Measurements from ENCODE around the gene TMEM220.

Gene TMEM220

DNA sequence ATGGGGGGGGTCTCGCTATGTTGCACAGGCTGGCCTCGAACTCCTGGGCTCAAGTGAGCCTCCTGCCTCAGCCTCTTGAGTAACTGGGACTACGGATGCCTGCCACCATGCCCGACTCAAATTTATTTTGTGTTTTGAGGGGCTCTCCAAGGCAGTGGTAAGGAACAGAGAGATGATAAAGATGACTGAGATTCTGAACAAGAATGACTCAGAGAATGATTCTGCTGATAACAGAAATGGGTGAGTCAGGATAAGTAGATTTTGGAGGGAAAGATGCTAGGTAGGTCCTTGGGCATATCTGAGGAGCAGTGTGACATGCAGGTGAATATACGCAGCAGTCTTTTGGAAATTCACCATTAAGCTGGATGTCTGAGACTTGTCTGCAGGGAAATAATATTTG is 2.6 kb downstream of the TMEM220 start:
- ChIA-PET POLR2A (no interaction called here), CTCF (interaction anchor here (1.2 to 2.4 kb wide), 2 partner anchors 9 to 44 kb away, joined by 3 to 11 read pairs; no protein-coding TSS in a partner anchor)
- DNase-seq (ENCODE audit: low read depth, low spot score), result no peak
- no peak overlapping the region for H3K4me3 ChIP-seq (ENCODE audit: low read depth, low read length)
- TF ChIP-seq, protein P1, sequence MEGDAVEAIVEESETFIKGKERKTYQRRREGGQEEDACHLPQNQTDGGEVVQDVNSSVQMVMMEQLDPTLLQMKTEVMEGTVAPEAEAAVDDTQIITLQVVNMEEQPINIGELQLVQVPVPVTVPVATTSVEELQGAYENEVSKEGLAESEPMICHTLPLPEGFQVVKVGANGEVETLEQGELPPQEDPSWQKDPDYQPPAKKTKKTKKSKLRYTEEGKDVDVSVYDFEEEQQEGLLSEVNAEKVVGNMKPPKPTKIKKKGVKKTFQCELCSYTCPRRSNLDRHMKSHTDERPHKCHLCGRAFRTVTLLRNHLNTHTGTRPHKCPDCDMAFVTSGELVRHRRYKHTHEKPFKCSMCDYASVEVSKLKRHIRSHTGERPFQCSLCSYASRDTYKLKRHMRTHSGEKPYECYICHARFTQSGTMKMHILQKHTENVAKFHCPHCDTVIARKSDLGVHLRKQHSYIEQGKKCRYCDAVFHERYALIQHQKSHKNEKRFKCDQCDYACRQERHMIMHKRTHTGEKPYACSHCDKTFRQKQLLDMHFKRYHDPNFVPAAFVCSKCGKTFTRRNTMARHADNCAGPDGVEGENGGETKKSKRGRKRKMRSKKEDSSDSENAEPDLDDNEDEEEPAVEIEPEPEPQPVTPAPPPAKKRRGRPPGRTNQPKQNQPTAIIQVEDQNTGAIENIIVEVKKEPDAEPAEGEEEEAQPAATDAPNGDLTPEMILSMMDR (IDR thresholded peaks at IDR 0.05; ENCODE audit: insufficient read depth, low read length, missing control alignments), result no peak

DNA sequence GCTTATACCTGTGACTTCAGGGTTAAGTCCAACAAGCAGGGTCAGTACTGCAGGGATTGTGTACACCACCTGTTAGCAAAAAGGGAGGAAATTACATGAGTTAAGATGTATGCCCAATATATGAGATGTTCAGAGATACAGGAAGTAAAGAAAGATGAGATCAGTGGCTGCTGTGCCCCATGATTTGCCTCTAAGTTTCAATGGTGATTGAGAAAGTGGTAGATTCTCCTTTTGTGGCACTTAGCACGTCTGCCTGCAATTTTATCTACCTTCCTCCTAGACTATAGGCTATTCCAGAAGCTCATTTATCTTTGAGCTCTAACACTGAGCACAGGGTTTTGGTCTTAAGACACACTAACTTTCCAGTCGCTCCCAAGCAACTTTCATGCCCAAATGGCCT is 3.6 kb downstream of the TMEM220 start:
- TF ChIP-seq, protein P1 (IDR thresholded peaks at IDR 0.05; ENCODE audit: insufficient read depth, low read length, missing control alignments), result no peak
- H3K4me3 ChIP-seq (ENCODE audit: low read depth, low read length), result no peak overlapping the region
- no peak for DNase-seq (ENCODE audit: low read depth, low spot score)
- ChIA-PET CTCF (interaction anchor here (1.0 to 2.4 kb wide), 3 partner anchors 10 to 43 kb away, joined by 3 to 11 read pairs (median 3); no protein-coding TSS in a partner anchor), POLR2A (no interaction called here)

DNA sequence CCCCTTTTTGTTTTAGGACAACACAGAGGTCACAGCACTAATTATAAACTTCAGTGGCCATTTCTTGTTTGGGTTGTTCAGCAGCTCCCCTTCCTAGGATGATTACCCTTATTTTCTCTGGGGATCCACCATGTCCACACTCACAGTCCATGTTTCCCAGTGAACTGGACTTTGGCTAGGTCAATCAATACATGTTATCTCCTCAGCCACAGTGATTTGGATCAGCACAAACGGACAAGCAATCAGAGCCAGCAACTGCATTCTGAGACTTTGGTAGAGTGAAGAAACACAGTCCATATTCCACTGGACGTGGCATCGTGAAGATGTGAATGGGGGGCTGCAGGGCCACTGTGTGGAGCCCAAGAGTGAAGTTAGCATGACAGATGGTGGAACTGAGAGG is 4.6 kb downstream of the TMEM220 start:
- TF ChIP-seq, protein P1 (IDR thresholded peaks at IDR 0.05; ENCODE audit: insufficient read depth, low read length, missing control alignments), result no peak
- CTCF ChIA-PET, result interaction anchor here (1.0 kb wide), 1 partner anchor 12 kb away, joined by 3 read pairs; no protein-coding TSS in a partner anchor
- POLR2A ChIA-PET, result no interaction called here
- no peak overlapping the region for H3K4me3 ChIP-seq (ENCODE audit: low read depth, low read length)
- DNase-seq (ENCODE audit: low read depth, low spot score), result no peak

DNA sequence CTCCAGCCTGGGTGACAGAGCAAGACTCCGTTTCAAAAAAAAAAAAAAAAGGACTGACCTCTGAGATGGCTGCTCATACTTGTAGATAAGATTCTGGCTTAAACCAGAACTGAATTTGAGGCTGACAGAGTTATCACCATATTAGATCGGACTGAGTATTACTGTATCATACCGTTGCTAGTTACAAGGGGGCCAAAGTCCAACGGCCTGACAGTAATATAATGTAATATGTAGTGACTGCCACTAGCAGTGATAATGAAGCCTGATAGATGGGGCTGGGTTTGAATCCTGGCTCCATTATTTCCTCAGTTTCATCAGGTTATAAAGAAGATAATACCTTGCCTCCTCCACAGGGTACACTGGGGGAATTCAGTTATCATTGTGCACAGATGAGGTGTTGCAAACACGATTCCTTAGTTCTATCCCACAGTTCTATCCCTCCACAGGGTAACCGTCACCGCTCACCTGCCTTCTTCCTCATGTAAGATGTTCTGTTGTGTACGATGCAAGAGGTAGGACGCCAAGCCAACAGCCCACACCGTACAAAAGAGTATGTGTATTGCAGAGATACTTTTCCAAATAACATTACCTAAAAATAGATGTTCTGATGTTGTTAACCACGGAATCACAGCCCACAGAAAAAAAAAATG is 5.2 kb downstream of the TMEM220 start:
- POLR2A ChIA-PET, result no interaction called here
- no peak overlapping the region for H3K4me3 ChIP-seq (ENCODE audit: low read depth, low read length)
- TF ChIP-seq, protein P1 (IDR thresholded peaks at IDR 0.05; ENCODE audit: insufficient read depth, low read length, missing control alignments), result no peak
- CTCF ChIA-PET, result no interaction called here
- no peak for DNase-seq (ENCODE audit: low read depth, low spot score)

DNA sequence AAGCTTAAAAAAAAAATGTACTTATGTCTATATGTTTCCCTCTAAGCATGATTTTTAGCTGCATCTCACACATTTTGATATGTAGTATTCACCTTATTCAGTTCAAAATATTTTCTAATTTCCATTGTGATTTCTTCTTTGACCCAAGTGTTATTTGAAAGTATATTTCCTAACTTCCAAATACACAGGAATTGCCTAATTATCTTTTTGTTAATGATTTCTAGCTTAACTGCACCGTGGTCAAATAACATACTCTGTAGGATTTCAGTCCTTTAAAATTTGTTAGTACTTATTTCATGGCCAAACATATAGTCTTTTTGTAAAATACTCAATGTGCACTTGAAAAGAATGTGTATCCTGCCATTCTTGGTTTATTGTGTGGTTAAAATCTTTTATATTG is 11.3 kb downstream of the TMEM220 start:
- no peak for DNase-seq (ENCODE audit: low read depth, low spot score)
- ChIA-PET CTCF (interaction anchor here (1.3 to 1.8 kb wide), 2 partner anchors 18 to 71 kb away, joined by 4 read pairs; no protein-coding TSS in a partner anchor), POLR2A (no interaction called here)
- TF ChIP-seq, protein P1 (IDR thresholded peaks at IDR 0.05; ENCODE audit: insufficient read depth, low read length, missing control alignments), result no peak
- no peak overlapping the region for H3K4me3 ChIP-seq (ENCODE audit: low read depth, low read length)

DNA sequence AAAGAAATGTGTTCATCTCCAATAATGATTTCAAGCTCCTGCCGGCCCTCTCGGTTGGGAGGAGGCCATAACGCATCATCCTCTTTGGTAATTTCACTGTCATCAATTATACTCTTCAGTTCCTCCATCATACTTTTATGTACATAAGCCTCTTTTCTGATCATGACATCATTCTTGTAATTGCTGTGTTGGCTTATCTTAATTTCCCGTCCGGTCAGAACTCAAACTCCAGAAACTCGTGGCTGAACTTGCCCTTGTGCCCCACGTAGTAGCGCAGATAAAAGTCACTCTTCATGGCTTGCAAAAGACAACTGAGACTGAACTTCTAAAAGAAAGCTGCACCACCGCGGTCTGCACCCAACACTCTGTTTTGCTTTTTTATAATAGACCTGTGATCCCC is 13.6 kb downstream of the TMEM220 start:
- CTCF ChIA-PET, result interaction anchor here (1.9 kb wide), 1 partner anchor 21 kb away, joined by 10 read pairs; no protein-coding TSS in a partner anchor
- POLR2A ChIA-PET, result no interaction called here
- DNase-seq (ENCODE audit: low read depth, low spot score), result no peak
- TF ChIP-seq, protein P1 (IDR thresholded peaks at IDR 0.05; ENCODE audit: insufficient read depth, low read length, missing control alignments), result no peak
- no peak overlapping the region for H3K4me3 ChIP-seq (ENCODE audit: low read depth, low read length)

Measured in AG04449 (cell line).